Measurements from ENCODE around the gene ACP5.

- TF ChIP-seq POLR2A (IDR thresholded peaks at IDR 0.05; ENCODE audit: low read depth, low read length) (no peak), CEBPZ (IDR thresholded peaks at IDR 0.05; ENCODE audit: low read depth, low read length) (no peak), CTCF (IDR thresholded peaks at IDR 0.05 in 2 of 3, conservative IDR thresholded peaks at IDR 0.05 in 1 of 3; ENCODE audit: control insufficient read depth in 2 of 3, extremely low read depth in 1 of 3, insufficient read depth in 1 of 3, low read depth in 3 of 3, low read length in 3 of 3) (no peak), HDAC2 (IDR thresholded peaks at IDR 0.05) (no peak)
Observed at GRCh38 chr19:11550265-11550664, 27.2 kb downstream of the ACP5 start.
